Stimulated activated CD4-positive, alpha-beta T cell treated with anti-CD3 and anti-CD28 coated beads, Interleukin-1b, Interleukin-23, amount 100 ng/mL, for 1 hour (primary cell): ENCODE measurements around the gene RNF181.
"Not testable (repeated sequence)": the region's sequence is repeated elsewhere in the genome, so short reads cannot be mapped to it uniquely, and the experiment has no call there.

Source experiments
- DNase-seq, 2 donors: peaks; one replicate each; pipeline ENCODE4 v3.0.0-alpha.2; 2020; ENCODE audit warnings: low read depth in 2 of 2

Gene RNF181

DNA sequence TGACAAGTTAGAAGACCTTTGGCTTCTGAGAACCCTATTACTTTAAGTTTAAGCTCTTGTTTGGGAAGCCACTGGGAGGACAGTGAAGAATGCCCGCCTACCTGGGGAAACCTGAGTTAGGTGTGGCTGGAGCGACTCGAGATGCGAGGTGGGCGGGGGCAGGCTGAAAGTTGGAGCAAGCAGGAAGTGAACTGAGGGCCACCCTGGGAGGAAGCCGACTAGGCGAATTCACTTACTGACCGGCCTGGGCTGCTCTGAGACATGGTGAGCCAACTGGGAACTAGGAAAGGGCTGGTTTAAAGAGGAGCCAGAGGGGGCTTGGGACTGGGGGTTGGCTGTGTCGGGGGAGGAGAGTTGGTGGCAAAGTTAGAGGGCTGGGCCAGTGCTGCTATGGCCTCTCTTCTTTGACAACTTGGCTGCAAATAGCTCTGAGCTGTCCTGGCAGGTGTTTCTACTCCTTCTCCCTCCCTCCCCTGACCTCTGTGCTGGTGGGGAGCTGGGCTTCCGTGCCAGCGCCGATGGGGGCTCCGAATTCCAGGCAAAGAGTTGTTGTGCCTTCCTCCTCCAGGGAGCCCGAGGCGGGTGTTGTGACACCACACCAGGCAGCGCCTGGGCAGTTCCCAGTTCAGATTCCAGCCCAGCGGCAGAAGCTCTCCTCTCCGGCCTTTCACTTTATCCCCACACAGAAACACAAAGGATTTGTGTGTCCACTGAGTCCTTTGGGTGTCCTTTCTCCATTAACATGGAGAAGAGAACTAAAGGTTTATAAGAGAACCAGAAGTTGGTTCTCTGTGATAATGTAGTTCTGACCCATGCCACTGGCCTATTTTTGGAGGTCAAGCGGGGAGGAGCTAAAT lies 17.9 kb upstream of the RNF181 start, which contains the start of gene VAMP8:
TSS of gene VAMP8 (plus strand) at position 201 of the 857 bp plus-strand sequence. CDS start at position 262, 61 bp downstream.
- DNase-seq, result no peak

DNA sequence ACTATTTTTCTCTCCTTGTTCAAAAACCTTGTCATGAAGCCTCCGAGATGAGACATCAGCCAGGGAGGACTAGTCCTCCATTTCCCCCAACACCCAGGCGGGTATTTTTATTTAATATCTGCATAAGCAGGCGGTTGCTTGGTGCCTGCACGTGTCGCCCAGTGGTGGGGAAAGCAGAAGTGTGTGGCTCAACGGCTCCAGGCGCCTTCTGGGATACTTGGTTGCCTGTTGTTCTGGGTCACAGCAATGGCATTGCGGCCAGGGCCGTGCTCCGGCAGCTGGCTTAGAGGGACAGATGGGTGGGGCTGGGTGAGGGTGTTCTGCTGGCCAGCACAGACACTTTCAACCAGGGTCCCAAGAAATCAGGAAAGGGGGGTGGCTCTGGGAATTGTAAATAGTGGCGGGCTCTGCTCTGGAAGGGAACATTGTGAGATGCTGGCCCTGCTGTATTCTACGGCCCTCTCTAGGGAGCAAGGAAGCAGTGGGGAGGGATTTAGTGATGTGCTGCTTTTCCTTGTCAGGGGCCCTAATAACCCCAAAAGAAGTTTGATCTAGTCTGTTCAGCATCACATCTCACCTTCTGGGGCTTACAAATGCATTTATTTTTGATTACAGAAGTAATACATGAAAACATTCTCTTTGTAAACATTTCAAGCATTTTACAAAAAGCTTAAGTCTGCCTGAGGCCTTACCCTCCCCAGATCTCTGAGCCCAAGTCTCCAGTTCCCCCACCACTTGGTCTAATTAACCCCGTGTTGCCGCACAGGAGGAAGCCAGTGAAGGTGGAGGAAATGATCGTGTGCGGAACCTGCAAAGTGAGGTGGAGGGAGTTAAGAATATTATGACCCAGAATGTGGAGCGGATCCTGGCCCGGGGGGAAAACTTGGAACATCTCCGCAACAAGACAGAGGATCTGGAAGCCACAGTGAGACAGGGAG lies 17.0 kb upstream of the RNF181 start:
- no peak for DNase-seq

DNA sequence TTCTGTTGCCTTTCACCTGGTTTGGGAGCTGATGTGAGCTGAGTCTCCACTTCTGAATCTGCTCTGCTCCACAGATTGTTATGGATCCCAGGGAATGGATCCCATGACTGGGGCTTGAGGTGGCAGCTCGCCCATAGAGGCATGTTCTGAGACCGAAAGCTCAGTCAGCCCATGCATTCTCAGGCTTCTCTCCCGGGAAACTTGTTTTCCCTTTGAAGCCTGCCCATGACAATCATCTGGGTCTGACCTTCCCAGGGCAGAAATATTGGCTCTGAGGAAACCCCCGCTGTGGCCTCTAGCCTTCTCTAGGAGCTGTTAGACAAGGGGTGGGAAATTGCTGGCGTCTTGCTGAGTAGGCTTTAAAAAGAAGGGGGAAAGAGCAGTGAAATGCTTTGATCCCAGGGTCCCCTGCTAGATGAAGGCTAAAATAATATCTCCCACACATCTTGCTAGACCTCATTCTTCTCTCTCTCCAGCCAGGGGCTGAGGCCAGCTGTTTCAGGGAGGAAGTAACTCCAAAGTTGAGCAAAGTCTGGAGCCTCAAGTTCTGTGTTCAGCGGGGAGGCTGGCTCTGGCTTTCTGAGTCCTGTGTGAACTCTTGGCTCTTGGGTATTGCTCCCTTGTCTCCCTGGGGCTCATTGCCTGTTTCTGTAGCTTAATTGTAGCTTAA lies 16.1 kb upstream of the RNF181 start:
- no peak for DNase-seq

DNA sequence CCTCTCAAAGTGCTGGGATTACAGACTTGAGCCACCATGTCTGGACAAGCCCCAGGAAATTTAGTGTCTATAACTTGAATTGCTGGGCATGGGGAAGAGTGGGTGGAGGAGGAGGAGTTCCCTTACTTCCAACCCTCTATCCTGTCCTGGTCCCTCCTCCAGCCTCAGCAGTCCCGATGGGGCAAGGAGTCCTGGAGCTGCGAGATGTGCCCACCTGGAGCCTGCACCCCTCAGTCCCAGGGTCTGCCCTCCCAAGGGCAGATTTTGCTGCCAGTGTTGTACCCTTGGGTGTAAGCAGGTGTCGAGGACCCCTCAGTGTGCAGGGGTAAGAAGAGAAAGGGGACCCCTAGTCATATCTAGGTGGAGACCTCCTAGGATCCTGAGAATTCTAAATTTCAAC lies 15.3 kb upstream of the RNF181 start:
- no peak for DNase-seq

DNA sequence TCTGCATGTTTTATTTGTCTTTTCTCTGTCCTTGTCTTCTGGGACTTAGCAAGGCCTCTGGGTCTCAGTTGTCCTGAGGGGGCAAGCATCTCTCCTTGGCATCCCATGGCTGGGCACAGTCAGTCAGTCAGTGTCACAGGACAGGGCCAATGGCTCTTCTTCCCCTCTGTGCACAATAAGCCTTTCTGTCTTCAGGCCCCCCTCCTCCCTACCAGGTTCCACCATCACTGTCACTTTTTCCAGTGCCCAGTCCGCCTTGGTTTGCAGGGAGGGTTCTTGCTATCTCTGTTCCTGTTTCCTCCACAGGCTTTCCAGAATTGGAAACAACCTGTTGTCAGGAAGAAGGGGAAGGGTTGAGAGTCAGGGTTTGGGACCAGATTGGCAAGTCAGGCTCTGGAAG lies 13.1 kb upstream of the RNF181 start:
- no peak for DNase-seq

DNA sequence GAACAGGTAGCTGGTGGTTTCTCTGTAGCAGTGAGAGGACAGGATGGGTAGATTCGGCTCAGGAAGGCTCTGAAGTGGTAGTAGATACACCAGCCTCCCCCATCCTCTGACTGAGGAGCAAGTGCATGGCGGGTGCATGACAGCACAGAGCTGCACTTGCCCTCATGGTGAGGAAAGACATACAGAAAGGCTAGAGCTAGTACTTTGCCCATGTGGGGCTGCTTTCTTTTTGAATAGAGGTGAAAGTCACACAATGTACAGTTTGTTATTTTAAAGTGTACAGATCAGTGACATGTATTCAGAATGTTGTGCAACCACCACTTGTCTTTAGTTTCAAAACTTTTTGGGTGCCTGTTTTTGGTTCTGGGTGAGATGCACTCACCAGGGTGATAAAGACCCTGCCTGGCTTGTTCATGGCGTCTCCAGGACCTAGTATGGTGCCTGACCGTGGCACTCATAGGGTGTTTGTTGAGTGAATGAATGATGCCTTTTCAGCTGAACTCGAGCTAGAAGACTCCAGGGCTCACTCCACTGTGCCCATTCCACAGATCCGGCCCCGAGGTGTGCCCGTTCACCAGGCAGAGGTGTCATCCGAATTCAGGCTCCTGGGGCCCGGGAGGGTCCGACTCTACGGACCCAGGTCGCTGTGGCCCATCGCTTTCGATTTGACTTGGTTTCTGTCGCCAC lies 11.7 kb upstream of the RNF181 start:
- no peak for DNase-seq

DNA sequence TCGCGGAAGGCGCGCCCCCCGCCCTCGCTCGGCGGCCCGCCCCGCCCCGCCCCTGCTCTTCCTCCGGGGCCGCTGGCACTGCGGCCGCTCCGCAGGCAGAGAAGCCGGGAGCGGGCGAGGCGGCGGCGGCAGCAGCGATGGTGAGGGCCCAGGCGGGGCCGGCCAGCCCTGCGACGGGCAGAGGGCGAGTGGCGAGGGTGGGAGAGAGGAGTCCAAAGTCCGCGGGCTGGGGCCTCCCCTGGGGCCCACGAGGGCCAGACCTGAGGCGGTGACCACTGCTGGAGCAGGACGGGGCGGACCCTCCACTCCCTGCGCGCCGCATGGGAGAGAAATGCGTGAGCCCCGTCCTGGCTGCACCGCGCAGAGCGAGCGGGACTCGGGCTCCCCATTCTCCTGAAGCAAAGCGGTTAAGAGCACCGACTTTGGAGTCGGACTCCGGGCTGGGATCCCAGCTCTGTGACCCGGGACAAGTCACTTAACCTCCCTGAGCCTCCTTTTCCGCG lies 11.1 kb upstream of the RNF181 start, which contains the start of gene VAMP5:
TSS of gene VAMP5 (plus strand) at position 78 of the 503 bp plus-strand sequence. CDS start at position 138, 60 bp downstream.
- DNase-seq, result no peak

DNA sequence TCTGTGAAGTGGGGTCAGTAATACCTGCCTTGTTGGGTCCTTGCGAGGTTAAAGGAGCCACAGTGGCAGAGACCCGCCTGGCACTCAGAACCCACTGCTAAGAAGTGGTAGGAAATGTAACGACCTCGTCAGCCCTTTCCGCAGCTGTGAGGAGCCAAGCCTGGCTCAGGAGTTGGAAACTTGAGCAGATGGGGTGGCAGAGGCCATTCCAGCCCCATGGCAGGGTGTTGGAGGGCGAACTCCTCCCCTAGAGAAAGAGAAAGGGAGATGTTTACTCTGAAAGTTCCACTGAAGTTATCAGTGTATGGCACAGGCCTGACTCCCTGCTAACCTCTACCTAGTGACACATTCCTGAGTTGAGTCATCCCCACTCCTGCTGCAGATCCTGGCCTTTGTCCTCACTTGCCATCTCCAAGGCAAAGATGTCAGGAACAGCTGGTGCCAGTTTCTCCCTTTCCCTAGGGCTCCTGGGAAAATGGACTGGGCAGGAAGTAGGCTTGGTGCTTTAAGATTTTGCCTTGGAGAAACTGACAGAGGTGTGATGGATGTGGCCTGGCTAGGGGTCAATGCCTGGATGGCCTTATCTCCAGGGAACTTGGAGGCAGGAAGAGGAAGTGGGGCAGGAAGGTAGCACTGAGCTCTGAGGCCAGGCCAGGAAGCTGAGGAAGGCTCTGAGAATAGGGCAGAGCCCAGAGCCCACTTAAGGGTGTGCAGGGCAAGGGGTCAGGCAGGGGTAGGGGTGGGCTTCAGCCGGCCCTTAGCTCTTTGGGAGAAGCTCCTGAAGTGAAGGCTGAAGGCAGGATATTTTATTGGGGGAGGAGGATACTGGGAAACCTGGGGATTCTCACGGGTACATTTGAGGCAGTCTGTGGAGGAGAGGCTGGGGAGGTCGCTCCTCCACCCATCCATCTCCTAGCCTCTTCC lies 10.4 kb upstream of the RNF181 start:
- no peak for DNase-seq

DNA sequence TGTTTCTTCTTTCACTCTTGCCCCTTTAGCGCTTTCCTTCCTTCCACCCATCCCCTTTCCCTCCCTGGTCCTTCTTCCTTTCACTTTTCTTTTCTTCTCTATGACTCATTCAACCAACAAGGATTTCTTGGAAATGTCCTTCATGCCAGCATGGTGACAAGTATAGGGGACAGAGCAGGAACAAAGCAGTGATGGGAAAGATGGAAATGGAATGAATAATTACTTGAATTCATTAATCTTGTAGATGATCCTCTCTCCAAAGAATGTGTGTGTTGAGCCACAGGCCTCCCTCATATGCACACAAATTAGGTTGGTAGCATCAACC lies 9.8 kb upstream of the RNF181 start:
- no peak for DNase-seq

DNA sequence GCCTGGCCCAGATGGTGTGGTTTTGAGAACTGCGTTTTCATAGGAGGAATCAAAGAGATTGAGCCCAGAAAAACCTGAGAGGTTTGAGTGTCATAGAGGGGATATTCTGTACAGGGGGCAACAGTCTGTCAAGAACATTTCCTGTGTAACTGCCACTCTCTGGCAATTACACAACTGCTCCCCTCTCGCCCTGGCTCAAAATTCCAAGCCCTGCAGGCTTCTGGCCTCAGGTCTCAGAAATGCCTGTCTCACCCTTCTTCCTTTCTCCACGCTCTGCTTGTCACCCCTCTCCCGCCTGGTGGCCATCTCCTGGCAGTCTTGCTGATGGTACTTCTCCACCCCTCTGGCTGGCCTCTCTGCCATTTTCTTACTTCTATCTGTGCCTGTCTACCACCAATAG lies 7.3 kb upstream of the RNF181 start:
- DNase-seq, result no peak

DNA sequence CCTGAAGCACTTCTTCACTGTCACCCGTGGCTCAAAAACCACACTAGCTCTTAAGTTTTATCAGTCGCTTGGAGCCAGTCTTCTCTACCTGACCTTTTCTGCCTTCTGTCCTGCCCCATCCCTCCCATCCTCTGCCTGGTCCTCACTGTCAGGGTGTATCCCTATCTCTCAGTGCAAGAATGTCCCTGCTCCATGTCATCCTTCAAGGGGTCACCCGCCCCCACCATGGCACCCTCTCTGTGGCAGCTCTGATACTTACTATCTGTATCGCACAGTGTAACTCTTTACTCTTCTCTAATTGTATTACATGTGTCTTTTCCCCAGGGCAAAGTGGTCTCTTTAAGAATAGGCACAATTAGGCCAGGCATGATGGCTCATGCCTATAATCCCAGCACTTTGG lies 6.9 kb upstream of the RNF181 start:
- no peak for DNase-seq

DNA sequence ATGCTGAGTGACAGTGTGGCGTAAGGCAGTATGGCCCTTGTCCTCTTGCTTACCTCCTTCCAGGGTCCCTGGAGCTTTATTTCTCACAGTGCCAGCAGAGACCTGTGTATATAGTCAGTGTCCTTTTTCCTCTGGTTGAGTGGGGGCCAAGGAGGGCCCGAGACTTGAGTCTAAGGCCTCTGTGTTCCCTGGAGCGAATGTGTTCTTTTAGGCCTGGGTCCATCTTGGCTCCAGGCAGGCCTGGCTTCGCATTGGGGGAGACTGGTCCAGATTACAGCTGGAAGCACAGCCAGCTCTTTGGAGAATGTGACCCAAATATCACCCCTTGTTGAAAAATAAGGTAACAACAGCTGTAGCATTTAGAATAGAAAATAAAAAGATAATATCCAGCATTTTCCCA lies 6.4 kb upstream of the RNF181 start:
- DNase-seq, result no peak

DNA sequence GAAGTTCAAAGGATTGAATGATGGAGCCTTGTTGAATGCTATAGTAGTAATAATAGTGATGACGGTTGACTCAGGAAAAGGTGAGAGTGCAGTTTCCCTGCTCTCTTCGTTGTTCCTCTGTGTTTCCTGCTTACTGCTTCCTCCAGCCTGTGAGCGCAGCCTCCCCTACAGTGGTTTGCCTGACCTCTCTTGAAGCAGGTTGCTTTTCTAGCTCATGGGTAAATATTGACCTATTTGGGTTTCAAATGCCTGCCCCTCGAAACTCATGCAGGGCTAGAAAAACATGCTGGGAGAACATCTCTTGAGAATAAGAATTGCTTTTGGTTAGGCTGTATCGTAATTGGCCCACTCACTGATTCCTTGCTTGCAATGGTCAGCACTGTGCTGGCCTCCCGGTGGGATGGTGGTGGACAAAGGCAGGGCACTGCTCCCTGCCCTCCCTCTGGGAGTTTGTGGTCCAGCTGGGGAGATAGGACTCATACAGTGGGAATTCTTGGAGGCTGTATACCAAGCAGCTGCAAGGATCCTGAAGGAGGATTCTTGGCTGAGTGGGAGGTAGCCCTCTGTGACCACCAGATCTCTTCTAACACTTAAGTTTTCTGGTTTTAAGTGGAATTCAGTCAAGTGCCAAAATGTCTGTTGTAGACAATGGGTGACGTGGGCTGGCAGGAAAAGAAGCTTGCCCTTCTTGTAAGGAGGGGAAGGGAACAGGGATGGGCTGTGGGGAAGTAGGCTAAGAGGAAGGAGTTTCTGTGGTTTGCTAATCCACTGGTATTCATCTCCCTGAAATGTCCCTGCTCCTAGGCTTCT lies 5.4 kb upstream of the RNF181 start:
- no peak for DNase-seq

DNA sequence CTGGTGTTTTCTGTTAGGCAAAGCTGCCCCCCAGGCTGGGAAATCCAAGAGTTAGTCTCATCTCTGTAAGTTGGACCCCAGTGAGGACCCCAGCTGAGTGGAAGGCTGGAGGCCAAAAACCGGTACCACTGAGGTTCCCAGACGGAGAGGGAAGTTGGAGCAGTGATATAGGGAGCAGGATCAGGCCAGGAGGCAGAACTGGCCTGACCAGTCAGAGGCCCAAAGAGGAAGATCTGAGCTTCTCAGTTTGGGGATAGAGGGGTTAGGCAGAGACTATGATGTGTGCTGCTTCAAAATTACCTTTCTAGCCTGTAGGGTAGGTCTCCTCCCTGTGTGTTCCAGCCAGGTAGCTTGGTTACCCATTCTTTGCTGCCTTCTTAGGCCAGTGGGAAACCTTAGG lies 4.6 kb upstream of the RNF181 start:
- no peak for DNase-seq

DNA sequence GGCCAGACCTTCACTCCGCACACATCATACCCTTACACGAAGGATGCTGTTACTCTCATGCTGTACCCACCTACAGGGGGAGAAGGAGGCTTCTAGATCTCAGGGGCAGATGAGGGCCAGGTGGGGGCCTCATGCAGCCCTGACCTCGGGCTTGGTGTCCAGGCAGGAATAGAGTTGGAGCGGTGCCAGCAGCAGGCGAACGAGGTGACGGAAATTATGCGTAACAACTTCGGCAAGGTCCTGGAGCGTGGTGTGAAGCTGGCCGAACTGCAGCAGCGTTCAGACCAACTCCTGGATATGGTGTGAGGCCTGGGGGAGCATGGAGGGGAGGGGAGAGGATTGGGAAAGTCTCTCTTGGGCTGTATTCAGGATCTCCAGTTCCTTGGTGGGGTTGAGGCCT lies 4.0 kb upstream of the RNF181 start:
- no peak for DNase-seq

DNA sequence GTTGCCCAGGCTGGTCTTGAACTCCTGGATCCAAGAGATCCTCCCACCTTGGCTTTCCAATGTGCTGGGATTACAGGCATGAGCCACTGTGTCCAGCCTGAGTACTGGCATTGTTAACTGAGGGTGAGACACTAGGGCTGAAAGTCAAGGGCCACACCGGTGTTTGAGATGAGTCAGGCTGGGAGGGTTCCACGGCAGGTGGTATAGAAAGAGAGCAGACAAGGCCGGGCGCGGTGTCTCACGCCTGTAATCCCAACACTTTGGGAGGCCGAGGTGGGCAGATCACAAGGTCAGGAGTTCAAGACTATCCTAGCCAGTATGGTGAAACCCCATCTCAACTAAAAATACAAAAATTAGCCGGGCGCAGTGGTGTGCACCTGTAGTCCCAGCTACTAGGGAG lies 3.2 kb upstream of the RNF181 start:
- not testable (repeated sequence) for DNase-seq

DNA sequence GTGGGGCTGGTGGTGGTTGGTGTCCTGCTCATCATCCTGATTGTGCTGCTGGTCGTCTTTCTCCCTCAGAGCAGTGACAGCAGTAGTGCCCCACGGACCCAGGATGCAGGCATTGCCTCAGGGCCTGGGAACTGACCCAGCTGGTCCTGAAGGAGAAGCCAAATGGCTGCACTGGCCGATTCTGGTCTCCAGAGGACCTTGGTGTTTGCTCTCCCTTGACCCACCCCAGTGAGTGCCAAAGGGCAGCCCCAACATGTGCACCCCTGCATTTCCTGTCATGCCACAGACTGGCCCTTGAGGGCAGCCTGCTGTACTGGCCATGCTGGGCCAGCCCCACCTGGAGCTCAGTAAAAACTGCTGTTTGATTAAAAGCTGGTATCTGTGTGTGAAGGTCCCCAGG lies 2.5 kb upstream of the RNF181 start:
- DNase-seq, result no peak

DNA sequence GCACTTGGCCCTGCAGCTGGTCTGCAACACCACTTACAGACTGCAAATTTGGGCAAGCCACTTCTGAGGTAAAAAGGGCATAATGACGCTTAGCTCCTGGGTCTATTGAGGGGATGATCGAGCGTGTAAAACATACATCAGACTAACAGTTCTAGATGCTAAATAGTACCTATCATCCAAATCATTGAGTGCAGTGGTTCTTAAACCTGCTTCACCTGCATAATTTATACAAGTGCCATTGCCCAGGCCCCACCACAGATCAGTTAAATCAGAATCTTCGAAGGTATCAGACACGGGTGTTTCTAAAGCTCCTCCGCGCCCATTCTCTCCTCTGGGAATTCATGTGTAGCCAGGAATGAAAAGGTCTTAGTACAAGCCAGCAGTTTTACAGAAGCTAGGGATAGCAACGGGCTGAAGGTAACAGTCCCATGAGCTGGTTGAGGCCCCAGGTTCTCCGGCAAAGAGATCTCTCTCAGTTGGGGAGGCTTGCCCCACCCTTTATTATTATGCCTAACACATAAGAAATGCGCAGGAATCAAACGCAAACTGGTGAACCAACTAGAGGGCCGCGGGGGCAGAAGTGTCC lies 737 bp upstream of the RNF181 start:
- DNase-seq, result no peak

DNA sequence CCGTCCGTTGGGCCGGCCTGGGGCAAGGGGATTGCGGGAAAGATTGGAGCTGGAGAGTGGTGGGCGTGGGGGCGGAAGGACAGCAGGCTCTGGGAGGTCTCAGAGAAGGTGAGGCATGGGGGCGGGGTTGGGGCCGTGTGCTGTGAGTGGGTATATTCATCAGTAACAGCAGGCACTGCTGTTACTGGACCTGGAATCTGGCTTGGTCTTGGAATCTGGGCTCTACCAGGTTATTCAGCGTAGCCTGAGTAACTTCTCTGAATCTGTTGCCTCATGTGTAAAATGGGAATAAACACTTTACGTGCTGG lies 435 bp downstream of the RNF181 start:
- no peak for DNase-seq
